GDM1 (cell line): ENCODE results near the gene FGD3.
"Not testable (repeated sequence)": the region's sequence is repeated elsewhere in the genome, so short reads cannot be mapped to it uniquely, and the experiment has no call there.

Experiments
- DNase-seq: peaks from one replicate; lab custom pipeline; 2025; lab: John Stamatoyannopoulos, UW

The FGD3 gene

GRCh38 chr9:93010056-93010455 lies 62.7 kb downstream of the FGD3 start:
- DNase-seq: no peak

- no peak for DNase-seq
Measured at GRCh38 chr9:93010704-93011103, 63.4 kb downstream of the FGD3 start.

- DNase-seq: no peak
Measured at GRCh38 chr9:93011114-93011513, 63.8 kb downstream of the FGD3 start.

GRCh38 chr9:93012963-93013855 lies 65.9 kb downstream of the FGD3 start:
- DNase-seq: no peak

DNA sequence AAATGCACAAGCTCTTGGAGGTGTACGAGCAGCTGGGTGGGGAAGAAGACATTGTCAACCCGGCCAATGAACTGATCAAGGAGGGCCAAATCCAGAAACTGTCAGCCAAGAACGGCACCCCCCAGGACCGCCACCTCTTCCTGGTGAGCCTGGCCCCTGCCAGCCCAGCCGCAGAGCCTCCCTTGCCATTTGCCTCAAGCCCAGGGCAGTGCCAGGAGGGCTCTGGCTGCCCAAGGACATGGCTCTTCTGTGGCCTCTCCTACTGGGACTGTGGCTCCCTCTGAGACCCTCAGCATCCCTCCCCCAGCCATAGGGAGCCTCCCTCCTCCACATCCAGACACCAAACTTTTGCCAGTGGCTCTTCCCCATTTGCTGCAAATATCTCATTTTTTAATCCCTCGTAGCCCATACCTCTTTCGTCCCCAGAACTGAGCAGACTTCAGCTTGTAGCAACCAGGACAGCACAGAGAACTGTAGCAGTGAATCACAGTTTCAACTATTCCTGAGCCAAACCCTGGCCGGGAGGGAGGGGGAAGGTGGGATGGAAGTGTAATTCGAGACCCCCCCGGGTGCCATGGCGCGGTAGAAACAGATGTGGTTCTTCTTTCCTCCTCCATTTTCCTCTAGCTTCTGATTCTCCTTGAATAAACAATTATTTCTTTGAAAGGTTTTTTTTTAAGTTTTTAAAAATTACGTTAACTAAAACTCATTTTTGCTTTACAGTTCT lies 66.7 kb downstream of the FGD3 start:
- no peak for DNase-seq

GRCh38 chr9:93015190-93015589 lies 67.9 kb downstream of the FGD3 start:
- not testable (repeated sequence) for DNase-seq

GRCh38 chr9:93017621-93018020 lies 70.3 kb downstream of the FGD3 start:
- no peak for DNase-seq

DNA sequence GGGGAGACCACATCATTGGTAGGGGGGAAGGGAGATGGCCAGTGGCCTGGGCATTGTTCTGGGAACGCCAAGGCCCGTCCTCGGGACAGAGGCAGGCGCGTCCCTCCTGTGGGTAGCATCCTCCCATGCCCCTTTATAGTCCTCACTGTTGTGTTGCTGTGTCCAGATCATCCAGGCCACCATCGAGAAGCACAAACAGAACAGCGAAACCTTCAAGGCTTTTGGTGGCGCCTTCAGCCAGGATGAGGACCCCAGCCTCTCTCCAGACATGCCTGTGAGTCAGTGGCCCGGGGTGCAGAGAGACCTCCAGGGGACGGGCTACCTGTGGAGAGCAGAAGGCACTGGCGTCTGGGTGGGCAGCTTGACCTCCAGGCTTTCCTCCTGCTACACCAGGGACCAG lies 72.8 kb downstream of the FGD3 start:
- no peak for DNase-seq

GRCh38 chr9:93020771-93021670 lies 73.7 kb downstream of the FGD3 start:
- no peak for DNase-seq

- DNase-seq: no peak
Measured at GRCh38 chr9:93022066-93022465, 74.7 kb downstream of the FGD3 start.

GRCh38 chr9:93022721-93023520 lies 75.6 kb downstream of the FGD3 start:
- DNase-seq: no peak

GRCh38 chr9:93023521-93023815 lies 76.1 kb downstream of the FGD3 start:
- DNase-seq: no peak

DNA sequence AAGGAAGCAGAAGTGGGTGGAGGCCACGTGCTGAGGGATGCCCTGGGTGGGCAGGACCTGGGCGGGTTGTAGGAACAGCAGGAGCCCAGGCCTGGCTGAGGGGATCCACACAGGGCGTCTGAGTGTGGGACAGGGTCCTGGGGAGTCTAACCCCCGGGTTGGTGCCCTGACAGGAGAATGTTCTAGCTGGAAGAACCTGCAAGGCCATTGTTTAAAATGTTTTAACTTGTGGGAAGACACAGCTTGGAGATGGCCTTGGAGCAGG lies 77.3 kb downstream of the FGD3 start:
- no peak for DNase-seq

DNA sequence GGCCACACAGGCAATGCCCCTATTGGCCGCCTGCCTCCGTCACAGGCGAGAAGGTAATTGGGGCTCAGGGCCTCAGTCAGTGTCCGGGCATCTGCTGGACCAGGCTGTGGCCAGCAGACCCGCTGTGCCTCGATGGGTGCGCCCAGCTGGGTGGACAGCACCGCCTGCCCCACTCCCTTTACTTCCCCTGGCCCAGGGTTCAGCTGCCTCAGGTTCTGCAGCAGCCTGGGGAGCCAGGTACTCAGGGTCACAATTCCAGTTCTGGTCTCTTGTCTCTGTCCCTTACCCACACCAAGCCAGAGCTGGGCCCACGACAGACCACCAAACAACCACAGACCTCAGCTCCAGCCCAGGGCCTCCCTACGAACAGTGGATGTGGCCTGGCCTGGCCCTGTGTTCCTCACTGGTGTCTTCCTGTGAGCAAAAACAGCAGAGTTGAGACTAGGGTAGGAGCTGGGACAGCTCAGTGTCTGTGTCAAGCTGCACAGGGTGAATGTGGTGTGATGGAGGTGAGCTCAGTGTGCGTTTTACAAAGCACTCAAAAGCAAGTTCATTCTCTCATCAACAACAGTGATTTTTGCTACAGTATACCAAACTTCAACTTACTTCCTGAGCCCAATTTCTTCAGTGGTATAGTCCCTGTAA lies 77.8 kb downstream of the FGD3 start:
- DNase-seq: no peak

GRCh38 chr9:93025736-93026135 lies 78.4 kb downstream of the FGD3 start:
- no peak for DNase-seq

GRCh38 chr9:93026640-93027039 lies 79.3 kb downstream of the FGD3 start:
- no peak for DNase-seq

GRCh38 chr9:93027750-93028149 lies 80.4 kb downstream of the FGD3 start:
- no peak for DNase-seq

DNA sequence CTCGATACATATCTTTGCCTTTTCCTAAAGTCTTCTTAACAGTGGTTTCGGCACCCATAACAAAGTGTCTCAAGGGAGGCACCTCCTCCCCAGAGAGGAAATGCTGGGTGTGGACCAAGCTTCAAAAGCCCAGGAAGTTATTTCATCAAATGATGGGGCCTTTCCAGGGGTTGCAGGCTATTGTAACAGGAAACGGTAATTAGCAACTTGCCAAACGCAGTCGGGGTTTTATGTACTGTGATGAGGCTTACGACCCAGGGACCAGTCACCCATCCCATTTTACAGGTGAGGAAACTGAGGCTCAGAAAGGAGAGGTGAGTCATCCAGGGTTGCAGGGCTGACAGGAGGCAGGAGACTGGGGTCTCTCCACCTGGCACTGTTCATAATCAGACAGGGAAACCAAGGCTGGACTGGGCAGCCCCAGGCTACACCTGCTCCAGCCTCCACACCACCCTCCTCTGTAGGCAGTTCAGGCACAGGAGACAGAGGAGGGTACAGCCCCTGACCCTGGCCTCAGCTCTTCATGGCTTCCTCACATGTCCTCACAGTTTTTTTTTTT lies 81.2 kb downstream of the FGD3 start:
- DNase-seq: no peak

- DNase-seq: no peak
Measured at GRCh38 chr9:93030642-93031628, 83.6 kb downstream of the FGD3 start.
